HG02610 (cell line): Measurements from ENCODE around the gene RPN2.
A peak's percentile ranks its signal among the peaks of the same experiment; 100 is the strongest.

ENCODE experiments used
- ATAC-seq: cut with Tn5 transposase; IDR thresholded peaks from one replicate; pipeline ENCODE4 v1.9.1; 2021; ENCODE audit warnings: mild to moderate bottlenecking, moderate library complexity; ENCODE audit not compliant: unreplicated experiment

RPN2 gene

DNA sequence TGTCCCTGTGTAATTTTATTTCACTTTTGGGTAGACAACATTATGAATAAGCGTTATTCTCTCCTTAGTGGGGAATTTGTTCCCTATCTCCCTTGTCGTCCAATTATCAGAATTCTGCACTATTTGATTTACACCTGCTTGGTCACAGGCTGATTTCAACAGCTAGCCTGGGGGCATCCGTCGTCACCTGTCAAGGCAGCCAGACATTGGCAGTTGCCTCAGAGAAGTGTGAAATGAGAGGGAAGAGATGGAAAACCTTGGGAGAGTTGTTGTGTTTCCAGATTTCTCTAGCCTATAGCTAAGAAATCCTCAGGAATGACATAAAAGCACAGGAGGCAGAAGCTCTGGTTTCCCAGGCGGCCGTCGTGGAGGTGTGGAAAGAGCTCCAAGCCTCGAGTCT lies 83.4 kb downstream of the RPN2 start:
- no peak for ATAC-seq

DNA sequence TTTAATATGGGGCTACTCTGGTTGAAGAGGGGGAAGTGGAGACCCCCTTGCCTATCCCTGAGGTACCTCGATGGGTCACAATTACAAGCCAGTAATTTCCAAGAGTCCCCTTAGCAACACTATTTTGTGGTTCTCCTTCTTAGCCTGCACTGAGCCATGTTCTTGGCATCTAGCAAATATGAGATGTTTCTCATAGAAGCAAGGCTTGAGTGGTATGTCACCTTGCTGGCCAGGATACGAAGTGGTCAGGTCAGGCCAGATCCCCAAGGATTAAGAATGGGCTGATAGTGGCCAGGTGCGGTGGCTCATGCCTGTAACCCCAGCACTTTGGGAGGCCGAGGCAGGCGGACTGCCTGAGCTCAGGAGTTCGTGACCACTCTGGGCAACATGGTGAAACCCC lies 84.6 kb downstream of the RPN2 start:
- no peak for ATAC-seq

DNA sequence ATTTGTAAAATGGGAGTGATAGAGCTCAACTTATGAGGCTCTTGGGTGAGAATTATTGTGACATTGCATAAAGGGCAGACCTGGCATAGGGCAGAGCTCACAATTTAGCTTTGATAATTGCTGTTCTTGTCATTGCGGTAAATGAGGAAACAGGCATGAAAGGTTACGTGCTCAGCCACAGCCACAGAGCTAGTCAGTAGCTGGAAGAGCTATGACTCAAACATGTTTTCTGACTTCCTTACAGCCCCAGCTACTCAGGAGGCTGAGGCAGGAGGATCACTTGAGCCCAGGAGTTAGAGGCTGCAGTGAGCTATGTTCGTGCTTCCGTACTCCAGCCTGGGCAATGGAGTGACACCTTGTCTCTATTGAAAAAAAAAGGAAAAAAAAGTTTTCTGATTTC lies 86.0 kb downstream of the RPN2 start:
- no peak for ATAC-seq

DNA sequence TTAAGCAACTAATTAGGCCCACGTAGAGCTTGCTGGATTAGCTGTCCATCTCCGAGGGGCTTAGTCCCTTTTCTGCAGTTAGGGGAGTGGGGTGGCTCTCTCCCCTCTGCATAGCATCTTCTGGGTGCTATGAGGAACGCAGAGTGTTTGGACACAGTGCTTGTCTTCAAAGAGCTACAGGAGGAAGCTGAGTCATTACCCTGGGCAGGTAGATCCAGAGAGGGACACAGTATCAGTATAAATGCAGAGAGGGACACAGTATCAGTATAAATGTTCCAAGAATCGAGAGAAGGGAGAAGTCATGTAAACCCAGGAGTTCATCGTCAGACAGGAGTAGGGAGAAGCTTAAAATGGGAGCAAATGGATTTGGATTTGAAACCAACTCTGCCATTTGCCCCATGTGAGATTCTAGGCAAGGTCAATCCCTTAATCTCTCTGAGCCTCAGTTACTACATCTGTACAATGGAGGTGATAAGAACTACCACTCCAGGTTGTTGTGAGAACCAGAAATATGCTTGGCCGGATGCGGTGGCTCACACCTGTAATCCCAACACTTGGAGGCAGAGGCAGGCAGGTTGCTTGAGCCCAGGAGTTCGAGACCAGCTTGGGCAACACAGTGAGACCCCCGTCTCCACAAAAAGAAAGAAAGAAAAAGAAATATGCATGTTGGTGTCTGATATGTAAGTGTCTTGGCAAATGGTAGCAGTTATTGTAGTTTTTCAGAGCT lies 88.0 kb downstream of the RPN2 start:
- no peak for ATAC-seq

DNA sequence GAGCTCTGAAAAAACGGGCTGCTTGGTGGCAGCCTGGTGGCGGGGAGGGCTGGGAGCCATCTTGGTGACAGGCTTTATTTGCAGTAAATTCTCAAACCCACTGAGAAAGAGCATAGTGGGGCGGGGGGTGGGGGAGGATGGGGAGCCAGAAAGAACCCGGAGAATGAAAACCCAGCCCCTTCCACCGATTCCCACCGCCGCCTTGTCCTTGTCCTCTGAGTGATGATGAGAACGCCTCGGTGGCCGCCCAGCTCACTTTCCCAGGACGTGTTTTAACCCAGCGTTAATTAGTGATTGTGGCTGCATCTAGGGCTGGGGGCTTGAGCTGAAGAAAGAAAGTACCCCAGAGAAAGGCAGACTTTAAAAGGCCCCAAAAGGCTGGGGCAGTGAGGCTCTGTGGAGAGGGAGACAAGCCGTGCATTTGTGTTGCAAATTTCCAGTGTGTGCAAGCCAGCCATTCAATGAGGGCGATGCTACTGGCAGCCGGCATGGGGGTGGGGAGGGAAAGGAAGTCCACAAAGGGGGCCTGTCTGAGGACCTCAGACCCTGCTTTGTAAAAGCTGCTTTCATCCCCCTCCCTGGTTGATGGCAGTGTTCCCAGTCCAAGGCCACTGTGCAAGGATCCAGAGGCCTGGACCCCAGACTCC lies 88.7 kb downstream of the RPN2 start:
- ATAC-seq, result no peak

DNA sequence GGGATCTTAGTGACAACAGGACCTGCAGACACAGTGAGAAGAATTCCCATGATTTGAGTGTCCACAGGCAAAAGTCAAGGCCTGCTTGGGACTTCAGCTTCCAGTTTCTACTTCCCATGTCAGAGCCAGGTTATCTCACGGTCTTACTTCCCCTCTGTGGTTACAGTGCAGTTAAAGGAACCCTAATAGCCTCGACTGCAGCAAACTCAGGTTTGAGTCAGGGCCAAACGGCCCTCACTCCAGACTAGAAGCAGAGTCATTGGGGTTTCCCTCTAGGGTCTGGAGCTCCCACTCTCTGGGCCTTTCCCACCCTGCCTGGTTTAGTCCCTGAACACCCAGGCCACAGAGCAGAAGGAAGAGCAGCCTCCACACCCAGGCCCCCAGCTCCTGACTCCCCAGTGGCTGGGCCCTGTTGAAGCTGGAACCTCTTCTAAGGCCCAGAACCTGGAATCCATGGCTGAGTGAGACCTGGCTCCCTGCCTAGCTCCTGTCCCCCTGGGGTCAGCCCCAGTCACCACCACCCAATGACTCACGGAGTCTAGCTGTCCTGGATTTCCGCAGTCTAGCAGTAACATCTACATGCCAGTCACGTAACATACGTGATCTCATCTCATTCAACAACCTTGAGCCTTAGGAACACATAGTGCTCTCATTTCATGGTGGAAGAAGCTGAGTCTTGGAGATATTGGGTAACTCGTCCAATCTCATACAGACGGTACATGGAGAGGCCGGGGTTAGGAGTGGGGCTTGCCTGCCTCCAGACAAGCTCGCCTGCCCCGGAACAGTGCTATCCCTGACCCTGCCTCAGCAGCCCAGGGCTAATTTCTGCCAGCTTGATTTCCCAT lies 91.7 kb downstream of the RPN2 start:
- ATAC-seq, result peak; percentile 70

DNA sequence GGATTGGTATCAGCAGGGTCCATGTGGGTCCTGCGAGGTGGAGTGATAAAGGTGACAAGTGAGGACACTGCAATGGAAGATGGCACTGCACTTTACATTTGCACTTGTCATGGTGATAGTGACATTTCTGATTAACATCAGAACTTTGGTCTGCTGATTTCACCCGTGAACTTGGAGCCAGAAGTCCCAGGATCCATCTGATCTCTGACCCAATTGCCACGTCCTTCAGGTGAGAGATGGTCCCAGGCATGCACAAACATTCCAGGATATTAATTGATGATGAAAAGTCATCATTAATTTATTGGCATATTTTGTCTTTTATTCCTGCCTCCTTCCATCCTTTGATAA lies 92.3 kb downstream of the RPN2 start:
- ATAC-seq, result no peak

DNA sequence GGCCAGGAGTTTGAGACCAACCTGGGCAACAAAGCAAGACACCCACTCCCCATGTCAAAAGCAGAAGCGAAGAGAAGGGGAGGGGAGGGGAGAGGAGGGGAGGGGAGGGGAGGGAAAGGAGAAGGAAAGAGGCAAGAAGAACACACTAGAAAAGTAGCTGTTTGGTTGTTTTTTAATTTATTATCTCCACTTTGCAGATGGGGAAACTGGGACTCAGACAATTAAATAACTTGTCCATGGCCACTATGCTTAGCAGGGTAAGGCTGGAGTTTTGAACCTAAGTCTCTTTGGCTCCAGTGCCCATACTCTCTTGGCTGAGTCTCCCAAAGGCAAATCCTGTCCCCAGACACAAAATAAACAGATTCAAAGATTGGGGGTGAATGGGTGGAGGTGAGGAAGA lies 94.9 kb downstream of the RPN2 start:
- ATAC-seq, result no peak

DNA sequence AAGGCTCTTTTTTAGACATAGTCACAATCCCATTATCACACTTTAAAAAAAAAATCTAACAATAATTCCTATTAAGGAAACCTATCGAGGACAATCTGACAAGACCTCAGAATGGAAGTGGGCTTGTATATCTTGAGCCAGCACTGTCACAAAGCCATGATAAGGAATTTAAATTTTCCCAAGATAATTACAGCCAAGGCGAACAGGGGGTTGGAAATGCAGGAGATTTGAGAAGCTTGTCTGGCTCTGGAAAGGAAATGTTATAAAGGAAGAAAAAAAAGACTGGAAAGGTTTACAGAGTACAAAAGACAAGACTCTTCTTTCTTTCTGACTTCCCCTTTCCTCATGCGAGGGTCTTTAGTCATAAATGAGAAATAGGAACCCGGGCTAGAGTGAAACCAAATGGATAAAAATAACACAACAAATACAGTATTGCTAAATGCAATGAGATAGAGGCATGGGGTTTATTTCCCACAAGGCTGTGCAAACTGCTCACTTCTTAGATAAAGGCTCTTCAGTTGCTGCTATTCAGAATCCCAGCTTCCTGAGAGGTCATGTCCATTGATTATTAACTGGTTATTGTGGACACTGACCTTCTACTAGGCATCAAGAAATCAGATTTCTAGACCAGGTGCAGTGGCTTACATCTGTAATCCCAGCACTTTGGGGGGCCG lies 95.9 kb downstream of the RPN2 start:
- no peak for ATAC-seq

DNA sequence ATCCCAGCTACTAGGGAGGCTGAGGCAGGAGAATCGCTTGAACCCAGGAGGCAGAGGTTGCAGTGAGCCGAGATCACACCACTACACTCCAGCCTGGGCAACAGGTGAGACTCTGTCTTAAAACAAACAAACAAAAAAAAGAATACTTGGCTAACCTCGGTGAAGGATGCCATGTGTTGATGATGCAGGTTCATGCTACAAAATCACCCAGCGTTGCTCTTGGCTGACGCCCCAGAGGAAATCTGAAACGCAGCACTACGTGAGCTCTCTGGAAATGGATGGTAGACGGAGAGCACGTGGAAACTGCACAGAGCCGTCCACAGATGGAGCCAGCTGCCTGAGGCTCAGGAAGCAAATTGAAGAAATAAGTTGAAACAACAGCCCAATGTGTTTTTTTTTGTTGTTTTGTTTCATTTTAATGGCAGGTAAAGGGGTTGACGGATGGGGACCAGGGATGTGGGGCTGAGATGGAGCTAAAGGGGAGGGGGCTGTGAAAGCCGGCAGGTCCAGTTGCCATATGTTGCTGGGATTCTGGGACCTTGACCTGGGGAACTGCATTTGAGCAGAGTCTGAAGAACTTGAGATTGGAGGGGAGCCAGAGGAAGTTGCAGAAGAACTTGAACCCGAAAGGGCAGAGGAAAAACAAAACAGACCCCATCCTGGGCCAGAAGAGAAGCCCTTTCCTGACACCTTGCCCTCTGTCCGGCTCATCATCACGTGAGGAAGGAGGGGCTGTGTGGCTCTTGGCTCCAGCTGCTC lies 97.5 kb downstream of the RPN2 start:
- ATAC-seq, result no peak

DNA sequence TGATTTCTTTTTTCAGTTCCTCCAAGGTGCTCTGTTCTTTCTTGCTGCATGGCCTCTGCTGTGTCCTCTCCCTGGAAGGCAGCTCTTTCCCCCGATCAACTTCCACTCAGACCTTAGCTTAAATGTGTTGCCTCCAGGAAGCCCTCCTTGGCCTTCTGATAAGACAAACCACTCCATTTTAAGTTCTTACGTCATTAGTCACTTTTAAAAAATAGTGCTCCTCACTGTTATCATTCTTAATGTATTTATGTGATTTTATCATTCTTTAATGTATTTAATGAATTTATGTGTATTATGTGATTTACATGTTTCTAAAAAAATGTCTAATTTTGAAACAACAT lies 98.1 kb downstream of the RPN2 start:
- no peak for ATAC-seq

DNA sequence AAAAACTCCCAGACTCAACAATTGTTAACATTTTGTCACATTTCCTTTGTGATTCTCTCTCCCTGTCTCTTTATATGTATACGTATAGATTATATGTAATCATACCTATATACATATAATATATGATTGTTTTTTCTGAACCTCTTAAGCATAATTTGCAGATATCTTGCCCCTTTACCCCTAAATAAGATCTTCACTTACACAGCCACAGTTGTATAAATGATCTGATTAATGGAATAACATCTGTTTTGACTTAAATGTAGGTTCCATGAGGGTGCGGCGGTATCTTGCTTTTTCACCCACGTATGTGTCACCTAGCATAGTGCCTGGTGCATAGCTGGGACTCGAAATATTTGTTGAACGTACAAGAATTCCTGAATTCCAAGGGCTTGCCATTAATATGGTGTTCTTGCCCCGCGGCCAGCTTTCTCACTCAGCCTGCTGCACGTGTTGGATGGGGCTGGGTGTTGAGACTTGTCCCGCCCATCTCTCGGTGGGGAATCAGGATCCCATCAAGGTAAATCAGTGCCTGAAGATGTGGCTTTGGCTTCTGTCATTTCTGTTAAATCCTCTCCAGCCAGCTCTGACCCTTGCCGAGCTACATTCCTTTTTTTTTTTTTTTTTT lies 99.9 kb downstream of the RPN2 start:
- ATAC-seq, result no peak

DNA sequence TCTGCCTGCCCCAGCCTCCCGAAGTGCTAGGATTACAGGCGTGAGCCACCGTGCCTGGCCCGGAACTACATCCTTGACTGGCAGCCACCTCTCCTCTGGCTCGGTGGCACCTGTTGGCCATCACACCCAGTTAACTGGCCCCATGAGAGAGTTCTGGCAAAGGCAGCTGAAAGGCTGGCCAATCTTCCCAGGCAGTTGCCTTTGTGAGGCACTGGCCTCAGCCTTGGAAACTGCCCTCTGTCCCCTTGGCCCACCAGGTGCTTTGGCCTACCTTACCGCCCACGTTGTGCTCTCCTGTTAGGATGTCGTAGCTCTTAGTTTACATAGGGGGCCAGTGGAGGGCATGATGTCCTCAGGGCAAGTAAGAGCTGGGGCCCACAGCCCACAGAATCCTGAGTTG lies 100.7 kb downstream of the RPN2 start:
- no peak for ATAC-seq

DNA sequence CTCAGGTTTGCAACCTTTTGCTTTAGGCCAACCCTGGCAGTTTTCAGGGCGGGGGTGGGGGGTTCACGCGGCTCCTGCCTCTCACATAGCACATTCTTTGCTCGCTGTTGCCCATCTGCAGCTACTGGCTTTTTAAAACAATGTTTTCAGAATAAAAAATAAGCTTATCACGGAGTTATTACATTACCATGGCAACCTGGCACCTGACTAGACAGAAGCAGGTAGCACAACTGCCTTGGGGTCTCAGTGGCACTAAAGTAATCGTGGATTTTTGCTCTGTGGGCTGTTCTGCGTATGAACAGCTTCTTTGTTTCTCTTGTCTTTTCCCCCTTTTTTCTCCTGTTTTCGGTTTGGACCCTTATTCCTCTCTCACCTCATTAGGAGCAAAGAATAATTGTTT lies 101.3 kb downstream of the RPN2 start:
- ATAC-seq, result no peak

DNA sequence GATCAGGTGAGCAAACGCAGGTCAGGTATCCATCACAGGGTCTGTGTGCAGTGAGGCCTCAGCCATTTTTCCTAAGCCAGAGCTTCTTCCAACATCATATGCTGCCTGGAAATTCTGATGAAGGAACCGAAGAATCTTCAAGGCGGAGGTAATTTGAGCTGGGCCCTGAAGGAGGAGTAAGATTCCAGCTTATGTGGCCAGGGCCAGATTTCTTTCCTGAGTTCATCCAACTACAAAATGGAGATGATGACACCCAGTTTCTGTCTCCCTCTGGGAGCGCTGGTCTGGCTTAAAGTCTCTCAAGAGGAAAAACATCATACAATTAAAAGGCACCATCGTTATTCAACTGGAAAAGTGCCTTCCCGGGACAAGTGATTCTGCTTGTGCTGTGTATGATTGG lies 103.4 kb downstream of the RPN2 start:
- no peak for ATAC-seq

DNA sequence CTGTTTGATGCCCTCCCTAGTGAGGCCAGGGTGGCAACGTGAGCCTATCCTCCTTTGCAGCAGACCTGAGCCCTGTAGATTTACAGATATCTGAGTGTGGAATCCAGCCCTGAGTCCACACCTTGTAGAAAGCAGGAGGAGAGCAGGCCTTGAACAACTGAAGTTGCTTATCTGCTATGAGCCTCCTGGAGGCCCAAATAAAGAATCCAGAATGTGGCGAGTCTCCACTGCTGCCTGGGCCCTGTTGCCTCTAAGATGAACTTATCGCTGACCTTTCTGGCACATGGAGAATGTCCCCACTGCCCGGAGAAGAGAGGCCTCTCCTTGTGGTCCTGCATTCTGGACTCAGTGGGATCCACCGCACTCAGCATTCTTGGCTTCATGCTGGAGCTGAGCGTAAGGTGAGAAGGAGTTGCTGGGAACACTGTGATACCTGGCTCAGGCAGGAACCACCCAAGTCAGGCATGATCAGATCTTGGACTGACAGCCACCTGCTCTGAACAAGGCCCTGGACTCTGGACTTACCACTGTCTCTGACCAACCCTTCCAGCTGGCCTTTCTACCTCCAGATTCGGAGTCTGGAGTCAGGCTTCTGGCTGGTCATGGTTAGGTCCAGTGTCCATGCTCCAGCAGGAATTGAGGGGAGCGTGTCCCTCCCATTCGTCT lies 104.5 kb downstream of the RPN2 start:
- no peak for ATAC-seq

DNA sequence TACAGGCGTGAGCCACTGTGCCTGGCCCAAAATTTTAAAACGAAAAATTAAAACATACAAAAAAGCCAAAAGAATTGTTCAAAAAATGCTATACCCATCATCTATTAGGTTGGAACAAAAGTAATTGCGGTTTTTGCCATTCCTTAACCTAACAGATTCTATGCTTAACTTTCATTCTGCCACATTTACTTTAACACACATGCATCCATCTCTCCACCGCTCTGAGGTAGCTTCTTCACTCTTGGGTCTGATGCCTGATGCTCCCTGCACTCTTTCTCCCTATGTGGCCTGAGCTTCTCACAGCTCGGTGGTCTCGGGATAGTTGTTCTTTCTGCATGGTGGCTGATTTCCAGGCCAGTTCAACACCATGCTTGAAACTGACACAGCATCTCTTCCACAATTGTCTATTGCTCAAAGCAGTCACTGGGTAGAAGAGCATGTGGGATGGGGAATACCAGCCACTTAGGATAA lies 105.6 kb downstream of the RPN2 start:
- no peak for ATAC-seq

DNA sequence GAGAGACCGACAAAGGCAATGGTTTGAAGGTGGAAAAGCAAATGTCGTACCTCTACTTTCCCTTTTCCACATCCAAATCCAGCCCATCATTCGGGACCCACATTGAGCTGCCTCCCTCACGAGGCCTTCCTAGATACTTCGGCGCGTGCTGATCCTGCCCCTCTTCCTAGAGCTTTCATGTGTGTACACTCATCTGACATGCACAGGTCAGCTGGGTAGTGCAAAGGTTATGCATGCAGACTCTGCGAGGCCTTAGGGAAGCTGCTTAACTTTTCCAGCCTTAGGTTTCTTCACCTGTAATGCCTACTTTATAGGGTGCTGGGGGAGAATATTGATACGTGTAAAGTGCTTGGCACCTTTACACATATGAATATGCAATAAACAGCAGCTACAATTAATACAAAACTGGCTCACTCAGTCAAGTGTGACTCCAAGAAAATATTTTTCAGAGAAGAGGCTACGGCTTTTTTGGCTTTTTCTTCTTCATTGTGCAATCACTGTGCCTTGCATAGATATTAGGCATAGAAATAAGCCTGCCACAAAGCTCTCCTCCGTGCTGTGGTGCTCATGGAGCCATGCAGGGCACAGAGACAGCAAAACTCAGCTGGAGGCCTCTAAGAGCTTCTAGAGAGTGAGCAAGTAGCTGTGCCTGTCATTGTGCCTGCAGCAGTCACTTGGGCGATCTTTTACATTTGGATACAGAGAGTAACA lies 106.7 kb downstream of the RPN2 start:
- ATAC-seq, result no peak

DNA sequence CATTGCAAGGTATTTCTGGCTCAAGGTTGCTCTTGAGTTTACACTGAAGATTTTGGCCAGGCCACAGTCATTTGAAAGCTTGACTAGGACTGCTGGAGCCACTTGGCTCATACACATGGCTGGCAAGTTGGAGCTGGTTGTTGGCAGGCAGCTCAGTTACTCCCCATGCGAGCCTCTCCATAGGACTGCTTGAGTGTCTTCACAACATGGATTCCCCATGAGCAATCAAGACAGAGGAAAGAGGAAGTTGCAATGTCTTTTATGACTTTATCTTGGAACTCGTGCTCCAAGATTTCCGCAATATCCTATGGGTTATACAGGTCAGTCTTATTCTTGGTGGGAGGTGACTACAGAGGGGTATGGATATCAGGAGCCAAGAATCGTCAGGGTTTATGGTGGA lies 109.0 kb downstream of the RPN2 start:
- no peak for ATAC-seq
